ENCODE data around the gene CCNT2.
"Not testable (repeated sequence)": the region's sequence is repeated elsewhere in the genome, so short reads cannot be mapped to it uniquely, and the experiment has no call there.

GRCh38 chr2:134903701-134904100 lies 14.9 kb upstream of the CCNT2 start:
- TF ChIP-seq CTCF (IDR thresholded peaks at IDR 0.05; ENCODE audit: low read depth, low read length, missing input control); TAF1 (conservative IDR thresholded peaks at IDR 0.05): not testable (repeated sequence)

Data from liver (tissue), 3 donors.